ENCODE measurements around the gene CUTA.
"Not testable (repeated sequence)": the region's sequence is repeated elsewhere in the genome, so short reads cannot be mapped to it uniquely, and the experiment has no call there.

Gene CUTA

GRCh38 chr6:33373960-33374910, 43.7 kb downstream of the CUTA start:
- no peak for DNase-seq

DNA sequence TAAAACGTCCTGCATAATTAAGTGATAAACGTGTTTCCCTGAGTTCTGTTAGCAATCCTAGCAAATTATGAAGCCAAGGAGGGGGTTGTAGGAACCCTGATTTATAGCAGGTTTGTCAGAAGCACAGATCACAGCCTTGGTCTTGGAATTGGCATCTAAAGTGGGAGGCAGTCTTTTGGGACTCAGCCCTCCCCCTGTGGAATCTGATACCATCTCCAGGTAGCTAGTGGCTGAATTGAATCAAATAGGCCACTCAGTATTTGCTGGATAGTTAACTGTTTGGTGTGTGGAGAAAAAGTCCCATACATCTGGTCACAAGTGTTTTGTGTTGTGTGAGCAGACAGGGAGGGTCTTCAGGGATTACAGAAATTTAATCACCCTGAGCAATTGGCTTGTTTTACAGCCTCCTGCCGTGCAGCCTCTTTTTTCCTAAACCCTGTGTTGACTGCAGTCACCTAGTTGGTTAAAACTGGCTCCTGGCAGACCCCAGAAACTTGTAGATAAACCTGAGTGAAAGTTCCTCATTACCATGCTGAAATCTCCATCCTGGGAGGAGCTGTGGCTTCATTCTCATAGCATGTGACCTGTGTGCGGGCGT, 45.3 kb downstream of the CUTA start:
- no peak for DNase-seq

DNA sequence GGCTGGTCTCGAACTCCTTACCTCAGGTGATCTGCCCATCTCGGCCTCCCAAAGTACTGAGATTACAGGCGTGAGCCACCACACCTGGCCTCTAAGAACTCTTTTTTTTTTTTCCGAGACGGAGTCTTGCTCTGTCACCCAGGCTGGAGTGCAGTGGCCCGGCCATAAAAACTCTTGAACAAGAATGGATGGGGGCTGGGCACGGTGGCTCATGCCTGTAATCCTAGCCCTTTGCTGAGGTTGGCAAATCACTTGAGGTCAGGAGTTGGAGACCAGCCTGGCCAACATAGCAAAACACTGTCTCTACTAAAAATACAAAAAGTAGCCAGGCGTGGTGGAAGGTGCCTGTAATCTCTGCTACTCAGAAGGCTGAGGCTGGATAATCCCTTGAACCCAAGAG, 46.0 kb downstream of the CUTA start:
- not testable (repeated sequence) for DNase-seq

- DNase-seq = not testable (repeated sequence)
Observed at GRCh38 chr6:33367715-33368025, 50.2 kb downstream of the CUTA start.

GRCh38 chr6:33367009-33367714, 50.7 kb downstream of the CUTA start:
- no peak for DNase-seq

All from amygdala (tissue), 56 donors.